GM12873 (cell line): ENCODE results near the gene CEACAM1.

Experiments used
- CTCF ChIP-seq: IDR thresholded peaks from 2 replicates; pipeline ENCODE4 v1.5.1; 2012; ENCODE audit warnings: low read depth, mild to moderate bottlenecking, moderate library complexity, low read length, control low read depth; ENCODE audit not compliant: insufficient read depth; ENCODE audit errors: missing control alignments

Gene CEACAM1

DNA sequence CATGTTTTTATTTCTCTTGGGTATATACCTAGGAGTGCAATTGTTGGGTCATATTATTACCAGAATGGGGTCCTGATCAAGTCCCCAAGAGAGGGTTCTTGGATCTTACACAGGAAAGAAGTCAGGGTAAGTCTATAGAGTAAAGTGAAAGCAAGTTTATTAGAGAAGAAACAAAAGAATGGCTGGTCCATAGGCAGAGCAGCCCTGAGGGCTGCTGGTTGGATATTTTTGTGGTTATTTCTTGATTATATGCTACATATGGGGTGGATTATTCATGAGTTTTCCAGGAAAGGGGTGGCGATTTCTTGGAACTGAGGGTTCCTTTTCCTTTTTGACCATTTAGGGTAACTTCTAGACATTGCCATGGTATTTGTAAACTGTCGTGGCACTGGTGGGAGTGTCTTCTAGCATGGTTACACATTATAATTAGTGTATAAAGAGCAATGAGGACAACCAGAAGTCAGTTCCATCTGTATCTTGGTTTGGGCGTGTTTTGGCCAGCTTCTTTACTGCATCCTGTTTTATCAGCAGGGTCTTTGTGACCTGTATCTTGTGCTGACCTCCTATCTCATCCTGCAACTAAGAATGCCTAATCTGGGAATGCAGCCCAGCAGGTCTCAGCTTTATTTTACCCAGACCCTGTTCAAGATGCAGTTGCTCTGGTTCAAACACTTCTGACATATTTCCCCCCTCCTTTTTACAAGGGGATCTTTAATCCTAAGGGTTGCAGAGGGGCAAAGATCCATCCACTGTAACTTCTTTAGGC is 41.1 kb downstream of the CEACAM1 start:
- no peak for TF ChIP-seq CTCF

GRCh38 chr19:42480335-42481095 is 47.8 kb downstream of the CEACAM1 start:
- no peak for TF ChIP-seq CTCF

GRCh38 chr19:42479736-42480135 is 48.5 kb downstream of the CEACAM1 start:
- no peak for TF ChIP-seq CTCF

DNA sequence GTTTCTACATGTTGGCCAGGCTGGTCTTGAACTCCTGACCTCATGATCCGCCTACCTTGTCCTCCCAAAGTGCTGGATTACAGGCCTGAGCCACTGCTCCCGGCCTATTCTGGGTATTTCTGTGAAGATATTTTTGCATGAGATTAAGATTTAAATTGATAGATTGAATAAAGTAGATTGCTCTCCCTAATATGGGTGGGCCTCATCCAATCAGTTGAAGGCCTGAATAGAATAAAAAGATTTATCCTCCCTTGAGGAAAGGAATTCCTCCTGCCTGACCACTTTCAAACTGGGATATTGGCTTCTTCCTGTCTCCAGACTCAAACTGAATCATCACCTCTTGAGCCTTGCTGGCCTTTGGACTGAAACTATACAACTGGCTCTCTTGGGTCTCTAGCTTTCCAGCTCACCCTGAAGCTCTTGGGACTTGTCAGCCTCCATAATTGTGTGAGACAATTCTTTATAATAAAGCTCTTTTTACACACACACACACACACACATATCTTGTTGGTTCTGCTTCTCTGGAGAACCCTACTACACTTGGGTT is 49.4 kb downstream of the CEACAM1 start:
- no peak for TF ChIP-seq CTCF

DNA sequence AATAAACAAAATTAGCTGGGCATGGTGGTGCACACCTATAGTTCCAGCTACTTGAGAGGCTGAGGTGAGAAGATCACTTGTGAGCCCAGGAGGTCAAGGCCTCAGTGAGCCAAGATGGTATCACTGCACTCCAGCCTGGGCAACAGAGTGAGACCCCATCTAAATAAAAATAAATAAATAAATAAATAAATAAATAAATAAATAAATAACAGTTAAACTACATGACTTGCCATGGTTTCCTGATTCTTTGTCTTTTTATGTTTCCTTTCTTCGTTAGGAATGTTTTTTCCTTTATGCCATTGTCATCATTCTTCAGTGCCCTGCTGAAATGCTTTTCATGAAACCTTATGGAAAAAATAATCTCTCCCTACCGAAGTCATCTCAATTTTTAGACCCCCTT is 50.3 kb downstream of the CEACAM1 start:
- no peak for TF ChIP-seq CTCF

DNA sequence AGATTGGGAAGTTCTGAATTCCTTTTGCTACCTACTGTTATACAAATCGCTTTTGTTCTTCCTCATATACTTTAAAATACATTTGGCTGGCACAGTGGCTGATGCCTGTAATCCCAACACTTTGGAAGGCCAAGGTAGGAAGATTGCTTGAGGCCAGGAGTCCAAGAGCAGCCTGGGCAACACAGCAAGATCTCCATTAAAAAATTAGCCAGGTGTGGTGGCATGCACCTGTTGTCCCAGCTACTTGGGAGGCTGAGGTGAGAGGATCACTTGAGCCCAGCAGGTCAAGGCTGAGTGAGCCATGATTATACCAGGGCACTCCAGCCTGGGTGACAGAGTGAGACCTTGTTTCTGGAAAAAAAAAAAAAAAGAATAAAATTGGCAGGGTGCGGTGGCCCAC is 51.2 kb downstream of the CEACAM1 start:
- no peak for TF ChIP-seq CTCF

DNA sequence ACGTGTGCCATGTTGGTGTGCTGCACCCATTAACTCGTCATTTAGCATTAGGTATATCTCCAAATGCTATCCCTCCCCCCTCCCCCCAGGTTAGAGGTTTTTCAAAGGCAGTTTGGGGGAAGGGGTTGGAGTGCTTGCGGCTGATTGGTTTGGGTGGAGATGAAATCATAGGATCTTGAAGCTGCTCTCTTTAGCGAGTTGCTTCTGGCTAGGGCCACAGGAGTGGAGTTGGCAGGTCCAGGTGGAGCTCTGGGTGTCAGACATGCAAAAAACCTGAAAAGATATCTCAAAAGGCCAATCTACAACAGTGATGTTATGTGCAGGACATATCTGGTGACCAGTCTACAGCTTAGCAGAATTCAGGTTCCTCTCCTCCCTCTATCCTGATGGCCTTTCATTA is 52.9 kb downstream of the CEACAM1 start:
- no peak for TF ChIP-seq CTCF
